HepG2 (cell line): ENCODE data around the gene TULP4.

Source experiments
- CTCF ChIP-seq: sonication (generic); formaldehyde crosslinking; IDR thresholded peaks from 2 replicates; pipeline ENCODE4 v1.5.0; 2020; ENCODE audit warnings: mild to moderate bottlenecking, missing genetic modification reagents, moderate library complexity
- ELF4 ChIP-seq: sonication (generic); formaldehyde crosslinking; IDR thresholded peaks from 2 replicates; pipeline ENCODE4 v1.5.0; 2020; ENCODE audit warnings: missing genetic modification reagents, mild to moderate bottlenecking, moderate library complexity, borderline replicate concordance
- EP300 ChIP-seq, 3 experiments: sonication (generic) in 1 of 3; formaldehyde crosslinking in 1 of 3; IDR thresholded peaks; 2 replicates each; pipeline versions ENCODE4 v1.5.1 to v1.6.1; 2011 to 2020; ENCODE audit warnings: low read depth in 2 of 3, low read length in 2 of 3, borderline replicate concordance in 1 of 3, improper control_type of control experiment in 1 of 3, mild to moderate bottlenecking in 1 of 3, missing genetic modification reagents in 1 of 3, moderate library complexity in 1 of 3
- HHEX ChIP-seq: IDR thresholded peaks from 2 replicates; pipeline ENCODE4 v1.6.1; 2016; ENCODE audit warnings: control low read depth
- MAZ ChIP-seq, 2 experiments: sonication (generic) in 1 of 2; formaldehyde crosslinking in 1 of 2; IDR thresholded peaks; 2 replicates each; pipeline versions ENCODE4 v1.5.0 to v1.6.1; 2012 to 2020; ENCODE audit warnings: low read depth in 2 of 2, mild to moderate bottlenecking in 2 of 2, borderline replicate concordance in 1 of 2, improper control_type of control experiment in 1 of 2, low read length in 1 of 2, missing genetic modification reagents in 1 of 2, moderate library complexity in 1 of 2
- MED13 ChIP-seq: sonication (generic); formaldehyde crosslinking; IDR thresholded peaks from 2 replicates; pipeline ENCODE4 v1.5.0; 2020; ENCODE audit warnings: missing genetic modification reagents
- MTA1 ChIP-seq: sonication (generic); formaldehyde crosslinking; IDR thresholded peaks from 2 replicates; pipeline ENCODE4 v1.4.0; 2020; ENCODE audit warnings: missing genetic modification reagents, mild to moderate bottlenecking, borderline replicate concordance
- NBN ChIP-seq: fragments of 450-650 bp; conservative IDR thresholded peaks from 2 replicates; pipeline ENCODE4 v1.6.1; 2017
- PHF8 ChIP-seq: sonication (generic); formaldehyde crosslinking; IDR thresholded peaks from 2 replicates; pipeline ENCODE4 v1.5.0; 2020; ENCODE audit warnings: missing genetic modification reagents
- SRSF4 ChIP-seq: fragments of 200-400 bp; formaldehyde crosslinking; IDR thresholded peaks from one replicate; pipeline ENCODE4 v1.6.1; 2018; ENCODE audit warnings: mild to moderate bottlenecking, low read depth, low read length, moderate library complexity; ENCODE audit not compliant: poor library complexity, severe bottlenecking
- TRIM24 ChIP-seq: sonication (generic); formaldehyde crosslinking; IDR thresholded peaks from 2 replicates; pipeline ENCODE4 v1.8.0; 2022; ENCODE audit warnings: mild to moderate bottlenecking, missing genetic modification reagents
- ZC3H13 ChIP-seq: sonication (generic); formaldehyde crosslinking; IDR thresholded peaks from 2 replicates; pipeline ENCODE4 v1.8.1; 2023; ENCODE audit warnings: mild to moderate bottlenecking, missing genetic modification reagents, moderate library complexity
- ZNF121 ChIP-seq: sonication (generic); formaldehyde crosslinking; IDR thresholded peaks from 2 replicates; pipeline ENCODE4 v1.5.0; 2020; ENCODE audit warnings: mild to moderate bottlenecking, missing genetic modification reagents
- ZNF276 ChIP-seq: sonication (generic); formaldehyde crosslinking; IDR thresholded peaks from 2 replicates; pipeline ENCODE4 v1.4.0; 2020; ENCODE audit warnings: mild to moderate bottlenecking, low read depth, missing genetic modification reagents

GRCh38 chr6:158330016-158330415 is 17.8 kb downstream of the TULP4 start:
- TF ChIP-seq CTCF (no peak), ZNF121 (CRISPR knock-in tag) (no peak), MAZ (IDR thresholded peaks at IDR 0.05; ENCODE audit: borderline replicate concordance, low read depth, low read length) (no peak), MAZ (CRISPR knock-in tag; IDR thresholded peaks at IDR 0.05; ENCODE audit: low read depth) (no peak), ZC3H13 (CRISPR knock-in tag) (no peak), HHEX (no peak), TRIM24 (CRISPR knock-in tag) (no peak), MED13 (CRISPR knock-in tag) (no peak), EP300 (IDR thresholded peaks at IDR 0.05; ENCODE audit: low read depth in 2 of 2, low read length in 2 of 2) (no peak), EP300 (CRISPR knock-in tag; IDR thresholded peaks at IDR 0.05; ENCODE audit: borderline replicate concordance) (no peak), NBN (no peak), ELF4 (CRISPR knock-in tag) (no peak), ZNF276 (no peak), SRSF4 (no peak), PHF8 (CRISPR knock-in tag) (no peak), MTA1 (no peak)
